ENCODE measurements around the gene TTC22.

GRCh38 chr1:54846716-54847284 is 45.7 kb upstream of the TTC22 start:
- TF ChIP-seq POLR2A (IDR thresholded peaks at IDR 0.05; ENCODE audit: low read depth) (no peak), CTCF (IDR thresholded peaks at IDR 0.05) (no peak), POLR2AphosphoS5 (IDR thresholded peaks at IDR 0.05) (no peak), EP300 (IDR thresholded peaks at IDR 0.05) (no peak)

Data from esophagus muscularis mucosa (tissue), 4 donors.